Lower leg skin (tissue), 3 donors: ENCODE data around the gene CNOT1.

Experiments used
- POLR2A ChIP-seq, 2 donors: fragments of 450-650 bp; IDR thresholded peaks; one replicate each; pipeline ENCODE4 v1.6.1; 2016 to 2017; ENCODE audit warnings: antibody characterized with exemption in 2 of 2, mild to moderate bottlenecking in 1 of 2, moderate library complexity in 1 of 2
- TF ChIP-seq, protein P1 (sequence below), 3 donors: fragments of 450-650 bp; IDR thresholded peaks; one replicate each; pipeline ENCODE4 v1.5.1; 2016; ENCODE audit warnings: antibody characterized with exemption in 3 of 3, mild to moderate bottlenecking in 3 of 3, moderate library complexity in 2 of 3

DNA sequence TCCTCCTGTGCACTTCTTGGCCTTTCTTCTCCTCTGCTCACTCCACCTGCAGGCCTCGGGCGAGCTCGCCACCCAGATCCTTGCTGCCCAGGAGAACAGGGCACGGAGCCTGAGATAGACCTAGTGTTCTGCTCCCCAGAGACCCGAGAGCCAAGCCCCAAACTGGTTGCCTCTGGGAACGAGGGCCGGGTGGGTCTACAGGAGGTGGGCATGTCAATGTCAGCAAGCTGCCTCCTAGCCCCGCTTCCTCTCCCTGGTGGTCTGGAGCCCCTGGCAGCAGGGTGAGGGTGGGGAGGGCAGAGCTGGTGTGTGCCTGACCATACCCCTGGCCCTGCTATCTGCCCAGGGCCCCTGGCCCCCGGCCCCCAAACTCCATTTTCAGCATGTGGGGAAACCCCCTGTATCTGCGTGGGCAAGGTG lies 130.5 kb downstream of the CNOT1 start:
- TF ChIP-seq POLR2A (IDR thresholded peaks at IDR 0.05) = no peak
- TF ChIP-seq, protein P1, sequence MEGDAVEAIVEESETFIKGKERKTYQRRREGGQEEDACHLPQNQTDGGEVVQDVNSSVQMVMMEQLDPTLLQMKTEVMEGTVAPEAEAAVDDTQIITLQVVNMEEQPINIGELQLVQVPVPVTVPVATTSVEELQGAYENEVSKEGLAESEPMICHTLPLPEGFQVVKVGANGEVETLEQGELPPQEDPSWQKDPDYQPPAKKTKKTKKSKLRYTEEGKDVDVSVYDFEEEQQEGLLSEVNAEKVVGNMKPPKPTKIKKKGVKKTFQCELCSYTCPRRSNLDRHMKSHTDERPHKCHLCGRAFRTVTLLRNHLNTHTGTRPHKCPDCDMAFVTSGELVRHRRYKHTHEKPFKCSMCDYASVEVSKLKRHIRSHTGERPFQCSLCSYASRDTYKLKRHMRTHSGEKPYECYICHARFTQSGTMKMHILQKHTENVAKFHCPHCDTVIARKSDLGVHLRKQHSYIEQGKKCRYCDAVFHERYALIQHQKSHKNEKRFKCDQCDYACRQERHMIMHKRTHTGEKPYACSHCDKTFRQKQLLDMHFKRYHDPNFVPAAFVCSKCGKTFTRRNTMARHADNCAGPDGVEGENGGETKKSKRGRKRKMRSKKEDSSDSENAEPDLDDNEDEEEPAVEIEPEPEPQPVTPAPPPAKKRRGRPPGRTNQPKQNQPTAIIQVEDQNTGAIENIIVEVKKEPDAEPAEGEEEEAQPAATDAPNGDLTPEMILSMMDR (IDR thresholded peaks at IDR 0.05) = no peak
